ENCODE data around the gene TRAPPC5. TPM values are rescaled to one million over a fixed set of nuclear protein-coding genes. Genes with fewer than 3 reads are reported as not detected.

The TRAPPC5 gene
- total and polyA plus RNA-seq, 10 of the 15 experiments (the other 5 are each of a cell fraction or from before 2014, with no cell fraction given) = 4.2 to 210 (median 89.1) TPM

DNA sequence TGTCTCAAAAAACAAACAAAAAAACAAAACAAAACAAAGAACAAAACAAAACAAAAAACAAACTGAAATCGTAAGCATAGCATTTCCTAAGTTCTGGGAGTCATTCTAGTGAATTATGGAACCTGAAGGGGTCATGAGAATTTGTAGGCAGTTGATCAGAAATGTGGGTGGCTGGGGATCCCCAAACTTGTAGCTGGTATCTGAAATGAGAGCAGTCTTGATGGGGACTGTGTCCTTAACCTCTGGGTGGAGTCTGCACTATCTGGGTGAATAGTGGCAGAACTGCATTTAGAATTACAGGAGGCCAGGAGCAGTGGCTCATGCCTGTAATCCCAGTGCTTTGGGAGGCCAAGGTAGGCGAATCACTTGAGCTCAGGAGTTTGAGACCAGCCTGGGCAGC, 45.2 kb downstream of the TRAPPC5 start (continued):
- TF ChIP-seq IRF5 (IDR thresholded peaks at IDR 0.05; ENCODE audit: borderline replicate concordance) = no peak

DNA sequence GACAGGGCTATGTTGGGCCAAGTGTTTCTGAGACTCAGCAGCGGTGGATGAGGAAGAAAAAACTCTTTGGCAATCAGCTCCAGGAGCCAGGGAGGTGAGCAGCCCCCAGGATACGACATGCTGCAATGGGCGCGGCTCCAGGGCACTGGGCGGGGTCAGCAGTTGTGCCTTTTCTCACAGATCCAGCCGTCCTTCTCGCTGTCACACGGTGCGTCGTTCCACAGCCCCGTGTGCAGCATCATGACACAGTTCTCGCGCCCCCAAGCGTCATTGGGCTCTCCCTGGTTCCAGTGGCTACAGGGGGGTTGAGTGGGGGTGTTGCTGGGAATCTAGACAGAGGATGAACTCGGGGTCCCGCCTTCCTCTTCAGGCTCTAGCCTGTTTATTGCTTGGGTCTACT, 48.6 kb downstream of the TRAPPC5 start:
- H3K27ac ChIP-seq (ENCODE audit: control insufficient read depth, insufficient read depth) = no peak overlapping the region
- H3K27me3 ChIP-seq (replicated peaks in 1 of 2; ENCODE audit: control insufficient read depth in 2 of 2, insufficient read depth in 2 of 2, low read length in 1 of 2) = peaks cover 4% of the 10 kb centered on the region in 2 experiments; a peak in 3 of 4 replicates
- ATAC-seq (peak; percentile 59), DNase-seq (ENCODE audit: low read depth, low spot score) (no peak), FAIRE-seq (no peak)
- CTCF ChIA-PET = no interaction called here
- intact Hi-C loops (cut with micrococcal nuclease; ENCODE audit: unreplicated experiment) (no loop called here), in situ Hi-C loops (cut with MboI) (no loop called here)
- H3K4me3 ChIP-seq = no peak overlapping the region
- RAD21 ChIA-PET (ENCODE audit: unreplicated experiment) = interaction anchor here (0.8 to 1.2 kb wide), 2 partner anchors 48 to 71 kb away, joined by 3 read pairs; partner anchors contain the start of gene TRAPPC5
- no peak overlapping the region for H2AFZ ChIP-seq (ENCODE audit: control insufficient read depth, low read depth, low read length)
- no peaks in the 10 kb centered on the region; the same call in 2 of the 3 replicates for H3K9me3 ChIP-seq (replicated peaks; ENCODE audit: control insufficient read depth, insufficient read depth, low read length)
- H4K20me1 ChIP-seq (ENCODE audit: control insufficient read depth, insufficient read depth) = no peaks in the 10 kb centered on the region
- H3K9ac ChIP-seq (ENCODE audit: control insufficient read depth, insufficient read depth, low read length) = no peak overlapping the region
- SMC1A ChIA-PET (ENCODE audit: uncharacterized antibody, unreplicated experiment) = interaction anchor here (1.0 kb wide), 1 partner anchor 38 kb away, joined by 4 read pairs; no protein-coding TSS in a partner anchor
- no peak overlapping the region for H3K4me2 ChIP-seq (ENCODE audit: control insufficient read depth, insufficient read depth)
- POLR2A ChIA-PET = no interaction called here
- no peaks in the 10 kb centered on the region; the same call in none of the 2 replicates for H3K4me1 ChIP-seq (ENCODE audit: control insufficient read depth, insufficient read depth, low read length)
- TF ChIP-seq CUX1 (IDR thresholded peaks at IDR 0.05; ENCODE audit: insufficient replicate concordance, low read depth, low read length) (no peak), CTCF (IDR thresholded peaks at IDR 0.05 in 2 of 3, conservative IDR thresholded peaks at IDR 0.05 in 1 of 3; ENCODE audit: control insufficient read depth in 2 of 3, extremely low read depth in 1 of 3, insufficient read depth in 1 of 3, low read depth in 3 of 3, low read length in 3 of 3) (peak in 1 of 3 experiments; percentile 4; a peak in 1 of 6 replicates), SPI1 (IDR thresholded peaks at IDR 0.05; ENCODE audit: borderline replicate concordance, insufficient read depth, low read depth, low read length) (no peak), CEBPB (IDR thresholded peaks at IDR 0.05; ENCODE audit: borderline replicate concordance in 1 of 2, low read depth in 2 of 2, low read length in 2 of 2) (no peak), PKNOX1 (IDR thresholded peaks at IDR 0.05) (no peak)
- H3K36me3 ChIP-seq (ENCODE audit: control insufficient read depth in 2 of 2, insufficient read depth in 2 of 2, low read length in 1 of 2) = no peaks in the 10 kb centered on the region
- 58% methylated on average over 16 of the region's 16 CpGs for WGBS (ENCODE audit: insufficient coverage, insufficient replicate concordance, low lambda C conversion rate, missing lambda C conversion rate)
- no peaks in the 10 kb centered on the region for H3K79me2 ChIP-seq (ENCODE audit: control insufficient read depth, insufficient read depth, low read length)
- BruUV-seq (replicated peaks) = no TSS peak

All from GM12878 (cell line).